GM21423 (cell line): ENCODE results near the gene CTSO.

Experiments used
- ATAC-seq: cut with Tn5 transposase; IDR thresholded peaks from one replicate; pipeline ENCODE4 v1.9.1; 2021; ENCODE audit warnings: mild to moderate bottlenecking, moderate library complexity; ENCODE audit not compliant: unreplicated experiment

Gene CTSO, protein sequence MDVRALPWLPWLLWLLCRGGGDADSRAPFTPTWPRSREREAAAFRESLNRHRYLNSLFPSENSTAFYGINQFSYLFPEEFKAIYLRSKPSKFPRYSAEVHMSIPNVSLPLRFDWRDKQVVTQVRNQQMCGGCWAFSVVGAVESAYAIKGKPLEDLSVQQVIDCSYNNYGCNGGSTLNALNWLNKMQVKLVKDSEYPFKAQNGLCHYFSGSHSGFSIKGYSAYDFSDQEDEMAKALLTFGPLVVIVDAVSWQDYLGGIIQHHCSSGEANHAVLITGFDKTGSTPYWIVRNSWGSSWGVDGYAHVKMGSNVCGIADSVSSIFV

GRCh38 chr4:155953151-155954117, at the start of gene CTSO:
TSS of gene CTSO (minus strand) at chr4:155953866. CDS start at chr4:155953847, 19 bp downstream.
- ATAC-seq: peak; percentile 94

DNA sequence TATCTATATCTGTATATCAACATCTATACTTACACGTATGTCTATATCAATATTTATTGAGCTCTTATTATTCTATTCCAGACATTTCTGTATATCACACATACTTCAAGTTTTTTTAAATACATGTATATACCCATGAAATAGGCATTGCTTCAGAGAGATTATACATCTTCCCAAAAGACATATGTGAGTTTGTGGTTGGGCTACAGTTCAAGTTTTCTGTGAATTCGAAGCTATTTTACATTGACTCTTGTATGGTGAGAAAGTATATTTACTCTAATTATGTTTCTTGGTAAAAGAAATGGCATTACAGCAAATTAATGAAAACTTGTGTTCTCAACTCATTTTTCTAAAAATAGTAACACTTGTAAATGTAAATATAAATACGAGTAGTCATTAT, 46.8 kb upstream of the CTSO start:
- ATAC-seq: no peak

GRCh38 chr4:155999725-156000124, 46.1 kb upstream of the CTSO start:
- ATAC-seq: peak; percentile 48

- no peak for ATAC-seq
Measured at GRCh38 chr4:155995069-155995468, 41.4 kb upstream of the CTSO start.

DNA sequence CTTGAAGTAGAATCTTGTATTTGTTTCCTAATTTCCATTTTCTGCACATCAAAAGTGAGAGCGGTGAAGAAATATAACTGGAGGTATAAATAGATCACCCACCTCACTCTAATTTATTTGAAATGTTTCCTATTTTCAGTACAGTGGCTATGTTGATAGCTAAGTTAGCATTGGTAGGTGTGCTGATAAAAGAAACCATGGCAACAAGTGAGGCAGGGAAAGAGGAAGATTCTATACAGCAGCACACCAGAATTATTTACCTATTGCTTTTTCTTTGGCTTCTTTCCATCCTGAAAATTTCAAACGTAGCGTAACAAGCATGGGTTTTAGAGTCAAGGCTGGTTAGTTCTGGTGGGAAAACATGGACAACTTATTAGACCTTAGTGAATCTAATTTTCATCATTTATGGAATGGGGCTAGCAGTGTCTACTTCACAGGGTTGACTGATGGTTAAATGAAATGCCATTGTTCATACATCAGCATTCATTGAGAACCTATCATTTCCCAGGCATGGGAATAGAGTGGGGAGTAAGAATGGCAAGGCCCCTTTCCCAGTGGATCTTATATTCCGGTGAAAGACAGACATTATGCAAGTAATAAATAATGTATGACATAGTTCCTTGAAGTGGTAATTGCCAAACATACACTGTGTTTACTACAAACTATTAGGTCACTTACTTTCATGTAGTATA, 30.6 kb upstream of the CTSO start:
- no peak for ATAC-seq

GRCh38 chr4:155982736-155983385, 29.2 kb upstream of the CTSO start:
- ATAC-seq: no peak

DNA sequence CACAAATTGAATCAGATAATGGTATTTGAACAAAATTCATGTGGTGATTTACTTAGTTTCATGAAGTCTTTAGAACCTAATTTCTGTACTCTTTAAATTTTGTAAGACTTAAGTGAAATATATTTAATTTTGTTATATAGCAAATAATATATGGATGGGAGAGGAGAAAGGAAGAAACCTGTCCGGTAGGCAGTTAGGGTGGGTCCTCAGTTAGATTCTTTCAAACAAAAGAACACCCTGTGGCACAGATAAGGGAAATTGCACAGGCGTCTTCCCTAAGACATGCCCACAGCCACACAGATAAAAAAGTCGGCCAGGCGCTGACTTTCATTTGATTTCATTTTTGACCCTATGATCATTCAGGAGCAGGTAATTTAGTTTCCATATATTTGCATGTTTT, 25.1 kb upstream of the CTSO start:
- no peak for ATAC-seq

- ATAC-seq: no peak
Measured at GRCh38 chr4:155975511-155975910, 21.8 kb upstream of the CTSO start.

GRCh38 chr4:155974996-155975395, 21.3 kb upstream of the CTSO start:
- no peak for ATAC-seq

DNA sequence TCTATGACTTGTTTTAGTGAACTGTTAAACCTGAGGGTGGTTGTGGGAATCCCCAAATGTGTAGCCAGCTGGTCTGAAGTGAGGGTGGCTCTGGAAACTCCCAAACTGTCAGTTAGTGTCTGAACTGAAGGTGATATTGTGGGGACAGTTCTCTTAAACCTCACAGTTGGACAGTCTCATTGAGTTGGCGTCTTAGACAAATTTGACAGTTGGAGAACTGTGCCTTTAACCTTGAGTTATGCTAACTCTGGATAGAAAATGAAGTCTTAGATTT, 20.7 kb upstream of the CTSO start:
- peak; percentile 97 for ATAC-seq

- ATAC-seq: peak; percentile 20
Measured at GRCh38 chr4:155973639-155974475, 20.2 kb upstream of the CTSO start.

GRCh38 chr4:155972098-155972497, 18.4 kb upstream of the CTSO start:
- peak; percentile 52 for ATAC-seq

- no peak for ATAC-seq
Measured at GRCh38 chr4:155966731-155967395, 13.2 kb upstream of the CTSO start.

GRCh38 chr4:155966171-155966570, 12.5 kb upstream of the CTSO start:
- ATAC-seq: no peak

- ATAC-seq: no peak
Measured at GRCh38 chr4:155964016-155964891, 10.6 kb upstream of the CTSO start.

DNA sequence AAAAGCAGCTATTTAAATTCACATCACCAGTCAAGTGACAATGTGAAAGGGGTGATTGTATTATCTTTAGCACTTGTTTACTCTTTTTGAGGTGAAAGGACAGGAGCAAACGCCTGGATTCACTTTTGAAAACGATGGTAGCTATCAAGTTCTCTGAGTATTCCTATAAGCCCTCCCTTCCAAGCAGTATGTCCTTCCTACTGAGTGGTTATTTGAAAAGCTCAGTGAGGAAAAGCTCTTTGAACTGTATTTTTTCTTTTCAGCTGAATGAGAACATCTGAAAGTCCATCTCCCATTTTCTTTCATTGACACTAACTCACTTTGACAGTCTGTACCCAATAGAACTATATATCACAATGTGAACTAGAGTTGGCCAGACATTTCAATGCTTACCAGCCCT, 9.1 kb upstream of the CTSO start:
- no peak for ATAC-seq

DNA sequence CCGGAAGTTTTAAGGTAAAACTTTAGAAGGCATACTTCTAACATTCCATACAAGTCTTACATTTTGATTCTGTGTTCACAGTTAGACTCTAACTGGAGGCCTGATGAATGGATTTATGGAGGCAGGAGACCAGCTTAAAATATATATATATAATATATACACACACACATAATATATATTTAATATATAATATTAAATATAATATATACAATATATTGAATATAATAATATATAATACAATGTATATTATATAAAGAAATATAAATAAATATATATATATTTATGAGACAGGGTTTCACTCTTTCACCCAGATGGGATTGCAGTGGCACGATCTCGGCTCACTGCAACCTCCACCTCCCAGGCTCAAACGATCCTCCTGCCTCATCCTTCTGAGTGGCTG, 7.9 kb upstream of the CTSO start:
- ATAC-seq: no peak

DNA sequence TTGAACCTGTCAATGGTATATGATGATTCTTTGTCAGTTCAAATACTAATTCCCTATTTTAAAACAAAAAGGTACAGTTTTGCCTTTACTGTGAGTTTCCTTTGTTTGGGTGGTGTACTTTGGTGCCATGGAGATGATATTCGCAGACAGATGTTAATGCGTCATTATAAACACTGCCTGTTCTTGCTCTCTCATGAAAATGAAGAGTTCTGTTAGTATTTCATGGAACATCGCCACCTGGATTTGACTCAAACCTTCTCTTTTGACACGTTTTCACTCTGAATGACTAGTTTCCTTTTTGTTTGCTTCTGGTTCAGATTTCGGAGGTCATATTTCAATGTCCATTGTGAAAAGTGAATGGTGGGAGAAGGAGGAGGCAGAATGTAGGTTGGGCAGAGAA, 6.9 kb upstream of the CTSO start:
- ATAC-seq: no peak

DNA sequence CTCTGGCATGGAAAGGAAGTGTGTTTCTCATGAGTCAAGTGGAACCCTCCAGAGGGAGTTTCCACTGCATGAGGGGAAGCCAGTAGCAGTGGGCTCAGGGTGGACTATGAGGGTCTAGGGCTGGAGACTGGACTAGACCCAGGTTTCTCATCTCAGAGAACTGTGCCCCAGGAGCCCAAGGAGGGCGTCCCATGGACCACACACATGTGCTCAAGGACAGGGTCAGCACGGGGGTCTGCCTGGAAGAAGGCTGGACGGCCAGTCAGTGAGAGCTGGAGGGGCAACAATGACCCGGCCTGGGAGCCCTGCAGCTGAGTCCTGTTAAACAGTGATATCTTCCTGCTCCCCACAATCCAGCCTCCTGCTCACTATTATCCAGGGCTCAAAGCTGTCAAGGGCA, 5.8 kb upstream of the CTSO start:
- ATAC-seq: no peak
